Uterus (tissue), 2 donors: Measurements from ENCODE around the gene PANK3.

Experiments
- CTCF ChIP-seq, 4 experiments: fragments of 200-600 bp in 2 of 4; fragments of 450-650 bp in 2 of 4; sonication (generic) in 2 of 4; IDR thresholded peaks; one replicate each; pipeline ENCODE4 v1.5.1; 2016 to 2019; ENCODE audit warnings: antibody characterized with exemption in 4 of 4, mild to moderate bottlenecking in 2 of 4, moderate library complexity in 1 of 4
- POLR2A ChIP-seq, 2 donors: fragments of 450-650 bp; IDR thresholded peaks; one replicate each; pipeline ENCODE4 v1.6.1; 2016; ENCODE audit warnings: antibody characterized with exemption in 2 of 2, mild to moderate bottlenecking in 1 of 2, moderate library complexity in 1 of 2

DNA sequence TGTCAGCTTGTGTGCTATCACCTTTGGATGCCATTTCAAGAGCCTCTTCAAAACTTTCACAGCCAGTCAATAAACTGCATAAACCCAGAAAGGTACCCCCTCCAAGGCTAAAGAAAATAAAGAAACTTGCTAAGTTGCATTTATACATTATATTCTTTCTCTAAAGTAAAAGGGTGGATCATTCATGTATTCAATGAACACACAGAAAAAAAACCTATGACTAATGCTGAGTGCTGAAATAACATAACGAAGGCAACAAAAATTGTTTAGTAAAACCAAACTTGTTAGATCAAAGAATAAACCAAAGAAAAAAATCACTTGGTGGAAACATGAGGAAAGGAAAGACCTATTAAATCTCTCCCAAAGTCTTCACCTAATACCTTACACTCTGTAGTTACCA, 15.2 kb downstream of the PANK3 start:
- TF ChIP-seq POLR2A (IDR thresholded peaks at IDR 0.05) (no peak), CTCF (IDR thresholded peaks at IDR 0.05) (no peak)
